HG02970 (cell line): Measurements from ENCODE around the gene PALLD.

Experiments
- ATAC-seq: cut with Tn5 transposase; IDR thresholded peaks from one replicate; pipeline ENCODE4 v1.9.1; 2021; ENCODE audit warnings: mild to moderate bottlenecking, moderate library complexity, moderate number of reproducible peaks; ENCODE audit not compliant: unreplicated experiment, low FRiP score

PALLD gene

DNA sequence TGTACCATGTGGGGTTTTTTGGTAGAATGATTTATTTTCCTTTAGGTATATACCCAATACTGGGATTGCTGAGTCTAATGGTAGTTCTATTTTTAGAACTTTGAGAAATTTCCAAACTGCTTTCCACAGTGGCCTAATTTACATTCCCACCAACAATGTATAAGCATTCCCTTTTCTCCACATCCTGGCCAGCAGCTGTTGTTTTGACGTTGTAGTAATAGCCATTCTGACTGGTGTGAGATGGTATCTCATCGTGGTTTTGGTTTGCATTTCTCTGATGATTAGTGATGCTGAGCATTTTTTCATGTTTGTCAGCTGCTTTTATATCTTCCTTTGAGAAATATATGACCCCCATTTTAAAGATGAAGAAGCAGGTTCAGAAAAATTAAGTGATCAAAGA is 359.5 kb downstream of the PALLD start:
- no peak for ATAC-seq

DNA sequence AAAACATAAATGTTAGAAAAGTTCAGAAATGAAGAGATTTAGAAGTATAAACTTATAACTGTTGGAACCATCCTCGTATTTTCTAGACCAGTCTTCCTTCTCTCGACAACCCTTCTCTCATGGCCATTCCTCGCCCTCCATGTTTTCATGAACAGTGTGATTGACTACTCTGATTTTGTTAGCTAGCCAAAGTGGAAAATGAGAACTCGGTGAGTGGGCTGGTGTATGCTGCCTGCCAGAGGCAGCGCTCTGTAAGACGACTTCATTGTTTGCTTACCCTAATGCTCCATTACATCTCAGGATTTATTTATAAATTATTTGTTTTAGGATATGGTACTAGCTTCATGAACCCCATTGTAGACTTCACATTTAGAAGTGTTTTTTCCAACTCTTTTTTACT is 360.2 kb downstream of the PALLD start:
- ATAC-seq: no peak

DNA sequence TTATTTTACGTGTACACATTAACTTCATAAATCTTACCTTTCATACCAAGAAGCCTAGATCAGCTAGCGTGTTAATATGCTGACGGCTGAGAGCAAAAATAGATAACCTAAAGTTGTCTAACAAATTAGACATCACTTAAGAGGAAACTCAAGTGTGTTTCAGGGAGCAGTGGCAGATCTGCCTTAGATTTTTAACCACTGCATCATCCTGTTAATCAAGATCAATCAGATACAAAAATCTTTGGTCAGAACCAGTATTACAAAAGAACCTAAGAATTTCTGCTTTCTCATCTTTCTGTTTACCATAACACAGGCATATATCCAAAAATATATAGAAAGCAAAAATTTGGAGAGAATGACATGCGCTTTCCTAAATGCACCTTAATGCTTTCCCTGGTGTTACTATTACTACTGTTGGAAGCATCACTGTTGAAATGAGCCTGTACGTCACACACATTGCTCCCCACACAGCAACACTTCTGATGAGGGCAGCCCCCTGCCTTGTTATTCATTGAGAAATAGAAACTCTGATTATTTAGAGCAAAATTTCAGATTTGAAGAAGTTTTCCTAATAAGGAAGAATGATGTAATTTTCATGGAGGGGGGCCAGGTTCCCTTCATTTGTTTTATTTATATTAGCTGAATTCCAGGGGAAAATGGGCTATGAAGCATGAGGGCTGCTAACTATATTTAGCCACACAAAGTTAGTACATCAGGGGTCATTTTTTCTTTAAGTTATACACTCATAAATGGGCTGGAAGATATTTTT is 360.9 kb downstream of the PALLD start:
- no peak for ATAC-seq

DNA sequence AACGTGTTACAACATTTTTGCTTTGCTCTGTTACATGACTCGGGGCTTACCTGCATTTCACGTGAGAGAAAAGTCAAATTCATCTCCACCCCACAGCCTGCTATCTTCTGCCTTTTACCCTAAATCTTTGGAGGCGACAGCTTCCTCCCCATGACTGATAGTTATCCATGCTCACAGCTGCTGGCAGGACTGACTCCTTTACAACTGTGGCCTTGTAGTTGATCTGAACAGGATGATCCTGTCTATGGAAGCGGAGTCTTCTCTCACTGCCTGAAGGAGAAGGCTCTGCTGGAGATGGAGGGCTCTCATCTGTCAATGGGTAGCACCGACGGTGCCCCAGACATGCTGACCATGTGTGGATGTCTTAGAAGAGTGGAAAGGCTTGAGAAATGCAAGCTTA is 362.2 kb downstream of the PALLD start:
- ATAC-seq: no peak

DNA sequence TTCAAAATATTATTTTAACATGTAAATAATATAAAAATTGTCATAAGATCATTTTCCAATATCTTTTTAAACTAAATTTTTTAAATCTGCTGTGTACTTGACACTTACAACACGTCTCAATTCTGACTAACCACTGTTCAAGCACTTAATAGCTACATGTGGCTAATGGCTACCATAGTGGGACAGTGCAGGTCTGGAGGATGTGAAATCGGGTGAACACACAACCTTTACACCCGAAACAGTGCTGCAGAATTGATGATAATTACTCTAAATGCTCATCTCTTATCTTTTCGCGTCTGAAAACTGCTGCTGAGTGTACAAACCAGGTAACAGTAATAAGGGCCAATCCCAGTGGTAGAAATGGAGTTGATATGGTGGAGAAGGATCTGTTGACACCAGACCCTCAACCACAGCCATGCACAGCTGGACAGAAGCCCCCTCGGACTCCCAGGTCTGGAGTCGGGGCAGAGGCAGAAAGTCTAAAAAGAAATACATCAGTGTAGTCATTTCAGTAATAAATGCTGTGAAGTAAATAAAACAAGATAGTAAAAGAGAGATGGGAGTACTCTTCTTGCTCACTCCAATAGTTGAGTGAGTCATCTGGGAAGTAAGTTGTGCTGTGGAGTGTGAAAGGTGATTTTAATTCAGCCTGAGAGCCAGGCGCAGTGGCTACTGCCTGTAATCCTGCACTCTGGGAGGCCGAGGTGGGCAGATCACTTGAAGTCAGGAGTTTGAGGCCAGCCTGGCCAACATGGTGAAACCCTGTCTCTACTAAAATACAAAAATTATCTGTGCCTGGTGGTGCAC is 363.2 kb downstream of the PALLD start:
- ATAC-seq: peak; percentile 90

DNA sequence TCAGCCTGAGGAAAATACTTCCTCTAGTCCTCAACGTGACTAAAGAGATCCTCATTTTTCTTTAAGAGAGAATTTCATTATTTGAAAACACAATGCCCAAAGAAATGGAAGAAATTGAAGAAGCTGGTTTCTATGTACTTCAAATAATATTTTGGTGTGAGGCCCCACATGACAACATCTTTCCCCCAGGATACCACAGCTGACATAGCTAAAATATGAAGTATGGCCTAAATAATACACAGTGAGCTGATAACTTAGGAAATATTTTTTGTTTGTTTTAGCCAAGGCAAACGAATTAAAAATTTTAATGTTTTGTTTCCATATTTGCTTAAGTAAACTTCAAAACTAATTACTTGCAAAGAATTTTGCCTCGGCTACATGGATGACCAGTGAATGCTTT is 364.0 kb downstream of the PALLD start:
- no peak for ATAC-seq

DNA sequence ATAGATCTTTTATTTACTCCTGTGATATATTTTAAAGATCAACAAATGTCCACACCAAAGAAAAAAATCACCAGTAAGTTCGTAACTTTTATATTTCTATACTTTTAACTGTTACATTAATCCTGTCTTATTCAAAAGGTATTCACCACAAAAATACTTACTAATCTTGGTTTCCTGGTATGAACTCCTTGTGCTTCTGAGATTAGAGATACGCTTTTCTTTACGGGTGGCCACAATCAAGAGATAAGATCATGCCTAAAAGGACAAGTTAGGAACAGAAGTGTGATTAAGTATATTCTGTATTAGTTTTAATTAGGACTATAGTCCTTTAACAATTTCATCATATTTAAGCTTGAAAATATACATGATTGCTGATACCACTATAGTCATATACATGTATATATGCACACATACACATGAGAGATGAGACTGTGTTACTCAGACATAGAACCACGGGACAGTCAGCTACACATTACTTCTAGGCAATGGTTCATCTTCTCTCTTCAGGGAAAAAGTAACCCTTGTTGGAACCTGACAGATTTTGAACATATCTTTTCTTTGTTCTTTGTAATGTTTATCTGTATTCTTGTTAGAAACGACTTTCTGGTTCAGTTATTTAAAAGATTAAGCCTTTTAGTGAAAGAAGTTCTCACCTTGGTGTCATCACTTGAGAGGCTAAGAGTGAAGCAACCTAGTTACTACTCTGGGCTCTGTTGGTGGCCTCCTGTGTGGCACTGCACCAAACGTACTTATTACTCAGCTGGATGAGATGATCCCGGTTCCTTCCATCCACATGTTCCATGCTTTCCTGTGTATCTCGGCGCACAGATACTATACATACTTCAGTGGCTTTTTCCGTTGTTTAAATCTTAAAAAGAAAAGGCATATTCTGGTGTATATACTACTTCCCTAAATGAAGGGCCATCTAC is 367.1 kb downstream of the PALLD start:
- no peak for ATAC-seq

DNA sequence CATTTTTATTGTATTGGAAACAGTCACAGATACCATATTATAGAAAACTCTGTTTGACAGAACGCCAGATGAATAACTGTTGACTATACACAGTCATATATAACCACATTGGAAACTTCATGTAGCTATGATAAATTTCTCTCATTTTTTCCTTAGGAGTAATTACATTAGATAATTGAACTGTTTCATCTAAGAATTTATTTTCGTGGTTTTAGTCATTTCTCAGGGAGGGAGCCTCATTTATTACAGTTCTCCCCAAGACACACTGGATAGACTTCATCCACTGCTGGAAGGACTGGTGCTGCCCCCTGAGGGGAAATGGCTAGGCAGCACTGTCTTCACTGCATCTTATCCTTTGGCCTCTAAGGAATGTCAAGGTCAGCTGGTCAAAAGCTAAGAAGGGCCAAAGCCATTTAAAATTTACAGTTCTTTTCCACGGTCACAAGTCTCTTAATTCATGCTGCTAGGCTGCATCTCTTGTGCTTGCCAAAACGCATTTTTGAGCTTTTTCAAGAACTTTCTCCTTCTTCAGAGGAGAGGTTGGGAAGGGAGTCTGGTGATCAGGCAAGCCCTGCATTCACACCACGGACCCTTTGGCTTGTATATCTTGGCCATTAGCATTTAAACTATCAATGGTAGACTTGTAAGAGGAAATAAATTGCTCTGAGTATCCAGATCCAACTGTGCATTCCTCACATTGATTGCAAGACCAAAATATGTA is 368.1 kb downstream of the PALLD start:
- ATAC-seq: no peak

DNA sequence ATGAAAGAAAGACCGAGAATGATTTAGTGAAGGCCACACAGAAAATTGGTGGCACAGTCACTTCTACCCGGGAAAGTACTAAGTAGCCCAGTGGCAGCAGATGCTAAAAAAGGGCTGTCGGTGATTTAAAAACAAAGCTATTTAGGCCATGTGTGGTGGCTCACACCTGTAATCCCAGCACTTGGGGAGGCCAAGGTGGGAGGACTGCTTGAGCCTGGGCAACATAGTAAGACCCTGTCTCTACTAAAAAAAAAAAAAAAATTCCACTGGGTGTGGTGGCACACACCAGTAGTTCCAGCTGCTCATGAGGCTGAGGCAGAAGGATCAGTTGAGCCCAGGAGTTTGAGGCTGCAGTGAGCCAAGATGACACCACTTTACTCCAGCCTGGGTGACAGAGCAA is 369.0 kb downstream of the PALLD start:
- no peak for ATAC-seq

DNA sequence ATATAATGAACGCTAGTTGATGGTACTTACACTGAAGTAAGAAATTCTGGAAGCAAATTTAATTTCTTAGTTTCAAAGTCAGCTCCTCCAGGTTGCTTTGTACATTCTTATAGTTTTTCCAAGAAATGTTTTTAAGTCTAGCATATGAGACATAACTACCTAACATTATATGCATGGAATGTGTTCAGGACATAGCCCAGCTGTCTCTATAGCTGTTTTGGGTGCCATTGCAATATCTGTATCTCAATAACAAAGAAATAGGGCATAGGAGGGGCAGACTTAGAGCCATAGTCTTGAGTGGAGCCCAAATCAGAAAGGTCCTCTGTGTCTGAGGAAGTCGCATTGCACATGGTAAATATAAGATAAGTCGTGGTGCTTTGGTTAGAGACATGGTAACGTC is 369.8 kb downstream of the PALLD start:
- no peak for ATAC-seq

DNA sequence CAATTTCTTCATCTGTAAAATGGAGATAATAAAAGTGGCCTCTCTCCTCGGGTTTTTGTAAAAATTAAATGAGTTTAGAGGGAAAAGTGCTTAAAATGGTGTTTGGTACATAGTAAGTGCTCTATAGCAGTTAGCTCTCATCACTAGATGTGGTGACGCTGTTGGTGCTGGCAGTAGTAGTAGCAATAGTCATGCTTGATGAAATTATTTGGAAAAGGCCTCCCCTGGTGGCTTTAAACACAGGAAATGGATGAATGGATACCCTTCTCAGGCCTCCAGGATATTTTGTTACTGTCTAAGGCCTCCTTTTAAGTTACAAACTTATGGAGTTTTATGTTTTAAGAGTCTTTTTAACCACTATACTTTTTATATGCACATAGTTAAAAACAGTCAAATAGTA is 370.3 kb downstream of the PALLD start:
- ATAC-seq: no peak

DNA sequence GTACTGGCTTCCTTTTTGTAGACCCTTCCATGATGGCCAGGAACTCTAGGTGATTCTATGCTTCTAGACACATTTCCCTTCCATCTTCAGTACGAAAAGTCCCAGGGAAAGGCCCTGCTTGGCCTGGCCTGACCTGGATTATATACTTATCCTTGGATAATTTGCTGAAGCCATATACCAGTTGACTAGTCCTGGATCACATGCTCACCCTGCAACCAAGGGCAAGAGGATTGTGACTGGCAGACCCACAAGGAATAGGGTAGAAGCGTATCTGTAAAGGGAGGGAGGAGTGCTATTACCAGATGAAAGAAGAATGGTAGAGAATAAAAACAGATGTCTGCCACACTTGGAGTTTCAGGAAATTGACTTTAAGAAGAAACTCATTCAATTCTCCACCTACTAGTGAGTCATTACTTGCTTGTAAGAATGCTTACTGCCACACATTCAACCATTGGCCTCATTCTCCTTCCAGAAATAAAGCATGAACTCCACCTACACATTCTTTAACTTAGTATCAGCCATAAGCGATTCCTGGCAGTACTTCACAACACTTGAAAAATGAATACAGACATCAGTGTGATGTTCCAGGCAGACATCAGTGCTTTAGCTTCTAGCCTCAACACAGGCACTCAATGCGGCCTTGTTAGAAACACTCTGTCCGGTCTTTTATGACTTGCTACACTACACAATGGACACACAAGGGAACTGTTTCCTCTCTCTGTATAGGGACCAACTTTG is 371.4 kb downstream of the PALLD start:
- ATAC-seq: no peak

DNA sequence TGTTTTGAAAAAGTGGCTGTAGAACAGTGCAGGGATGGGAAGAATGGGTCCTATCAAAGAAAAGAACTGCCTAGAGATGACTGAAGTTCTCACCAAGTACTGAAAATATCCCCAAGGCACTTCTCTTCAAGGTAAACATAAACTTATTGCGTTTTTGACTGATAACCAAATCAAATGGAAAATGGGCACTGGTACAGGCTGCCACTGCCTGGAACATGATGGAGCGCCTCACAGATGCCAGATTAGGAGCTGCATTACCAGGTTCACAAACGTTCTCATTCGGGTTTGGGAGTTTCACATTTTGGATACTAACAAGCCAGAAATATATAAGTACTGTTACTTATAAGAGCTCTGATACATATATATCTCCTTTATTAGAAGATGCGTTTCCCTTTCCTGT is 371.9 kb downstream of the PALLD start:
- no peak for ATAC-seq

DNA sequence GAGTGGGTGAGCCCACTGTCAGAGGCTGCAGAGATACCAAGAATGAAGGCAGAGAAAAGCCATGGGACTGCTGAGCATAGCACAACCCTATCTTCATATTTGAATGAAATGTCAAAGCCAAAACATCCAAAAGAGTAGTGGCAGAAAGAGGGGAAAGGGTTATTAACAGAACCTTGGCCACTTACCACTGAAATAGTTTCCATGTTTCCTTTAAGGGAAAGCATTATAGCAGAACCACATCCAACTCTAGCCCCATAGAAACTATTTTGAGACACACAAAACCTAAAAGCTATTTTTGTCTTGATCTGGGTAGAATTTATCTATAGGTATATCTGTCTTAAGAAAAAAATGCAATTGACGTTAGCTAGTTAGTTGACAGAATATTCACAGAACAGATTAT is 373.2 kb downstream of the PALLD start:
- no peak for ATAC-seq

DNA sequence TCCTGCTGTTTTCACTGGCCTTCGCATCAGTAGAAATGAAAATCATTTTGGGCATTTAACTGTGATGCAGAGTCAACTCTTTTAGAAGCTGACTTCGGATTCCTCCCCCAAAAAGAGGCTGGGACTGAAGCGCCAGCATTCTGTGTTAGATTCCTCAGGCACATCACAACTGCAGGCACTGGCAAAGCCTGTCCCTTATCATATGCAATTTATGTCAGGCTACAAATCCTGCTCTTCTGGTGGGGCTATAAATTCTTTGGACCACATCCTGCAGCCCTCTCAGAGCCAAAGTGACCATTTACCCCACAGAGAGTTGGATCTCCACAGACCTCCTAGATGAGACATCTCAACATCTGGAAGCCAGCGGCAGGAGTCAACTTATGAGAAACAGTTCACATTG is 374.8 kb downstream of the PALLD start:
- ATAC-seq: no peak

DNA sequence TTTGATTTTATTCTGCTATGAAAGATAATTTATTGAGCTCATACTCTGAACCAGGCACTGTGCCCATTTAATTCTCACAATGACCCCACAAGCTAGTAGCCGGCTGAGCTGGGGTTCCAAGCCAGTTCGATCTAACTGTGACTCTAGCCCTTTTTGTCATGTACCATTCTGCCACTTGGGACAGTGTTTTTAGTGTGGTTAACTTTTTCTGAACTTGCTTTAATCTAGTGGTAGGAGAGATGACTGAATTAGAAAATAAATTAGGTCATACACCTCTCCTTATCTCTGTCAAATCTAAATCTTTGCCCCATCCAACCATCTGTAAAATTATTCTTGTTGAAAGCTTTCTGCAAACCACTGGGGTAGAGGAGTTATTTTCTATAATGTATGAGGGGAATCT is 377.2 kb downstream of the PALLD start:
- ATAC-seq: no peak

DNA sequence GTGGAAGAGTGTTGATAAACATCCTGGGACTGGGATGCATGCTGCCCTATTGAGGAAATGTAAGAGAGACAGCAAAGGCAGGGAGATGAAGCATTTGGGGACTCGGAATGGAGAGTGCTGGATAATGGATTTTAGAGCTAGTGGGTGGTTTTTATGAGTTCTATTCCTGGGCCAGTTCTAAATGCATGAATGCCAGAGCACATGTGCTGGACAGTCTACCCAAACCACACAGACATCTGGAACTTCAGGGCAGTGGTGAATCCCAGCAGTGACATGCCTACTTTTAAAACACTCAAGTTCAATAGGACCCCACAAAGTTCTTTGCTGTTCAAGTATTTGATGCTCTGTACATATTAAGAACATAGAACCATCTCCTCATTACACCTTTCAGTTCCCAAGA is 379.3 kb downstream of the PALLD start:
- ATAC-seq: no peak

DNA sequence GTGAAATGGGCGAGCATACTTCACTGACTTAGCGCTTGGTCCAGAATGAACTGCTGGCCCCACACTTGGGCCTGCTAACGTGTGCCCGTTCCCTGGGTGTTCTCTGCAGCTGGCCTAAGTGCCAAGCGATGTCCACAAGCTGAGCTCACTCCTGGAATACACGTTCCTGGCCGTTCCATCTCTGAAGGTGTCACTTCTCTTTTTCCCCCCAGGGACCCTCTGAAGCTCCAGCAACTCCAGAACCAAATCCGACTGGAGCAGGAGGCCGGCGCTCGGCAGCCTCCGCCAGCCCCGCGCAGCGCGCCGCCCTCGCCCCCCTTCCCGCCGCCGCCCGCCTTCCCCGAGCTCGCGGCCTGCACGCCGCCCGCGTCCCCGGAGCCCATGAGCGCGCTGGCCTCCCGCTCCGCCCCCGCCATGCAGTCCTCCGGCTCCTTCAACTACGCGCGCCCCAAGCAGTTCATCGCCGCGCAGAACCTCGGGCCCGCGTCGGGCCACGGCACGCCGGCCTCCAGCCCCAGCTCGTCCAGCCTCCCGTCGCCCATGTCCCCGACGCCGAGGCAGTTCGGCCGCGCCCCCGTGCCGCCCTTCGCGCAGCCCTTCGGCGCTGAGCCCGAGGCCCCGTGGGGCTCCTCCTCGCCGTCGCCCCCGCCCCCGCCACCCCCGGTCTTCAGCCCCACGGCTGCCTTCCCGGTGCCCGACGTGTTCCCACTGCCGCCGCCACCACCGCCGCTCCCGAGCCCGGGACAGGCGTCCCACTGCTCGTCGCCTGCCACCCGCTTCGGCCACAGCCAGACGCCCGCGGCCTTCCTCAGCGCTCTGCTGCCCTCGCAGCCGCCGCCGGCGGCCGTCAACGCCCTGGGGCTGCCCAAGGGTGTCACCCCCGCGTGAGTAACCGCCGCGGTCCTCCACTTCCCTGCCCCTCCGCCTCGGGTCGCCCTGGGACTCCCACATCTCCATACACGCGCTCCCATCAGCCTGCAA is 380.9 kb downstream of the PALLD start:
- no peak for ATAC-seq

DNA sequence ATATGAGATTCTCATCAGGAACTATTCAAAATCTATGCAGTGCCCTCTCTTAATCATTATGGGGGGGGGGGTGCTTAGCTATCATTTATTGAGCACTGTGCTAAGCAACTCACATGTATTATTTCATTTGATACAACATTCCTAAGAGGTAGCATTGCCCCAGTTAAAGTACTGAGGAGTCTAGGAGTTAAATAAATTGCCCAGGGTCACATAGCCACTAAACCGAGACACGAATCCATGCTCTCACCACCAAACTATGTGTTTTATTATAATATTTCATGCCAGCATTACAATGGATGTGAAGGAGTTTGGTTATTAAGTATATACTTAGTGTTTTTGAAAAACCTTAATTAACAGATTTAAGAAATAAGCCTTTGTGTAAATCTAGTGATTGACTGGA is 381.8 kb downstream of the PALLD start:
- no peak for ATAC-seq
